Measurements from ENCODE around the gene RASGRF2.

RASGRF2 gene

DNA sequence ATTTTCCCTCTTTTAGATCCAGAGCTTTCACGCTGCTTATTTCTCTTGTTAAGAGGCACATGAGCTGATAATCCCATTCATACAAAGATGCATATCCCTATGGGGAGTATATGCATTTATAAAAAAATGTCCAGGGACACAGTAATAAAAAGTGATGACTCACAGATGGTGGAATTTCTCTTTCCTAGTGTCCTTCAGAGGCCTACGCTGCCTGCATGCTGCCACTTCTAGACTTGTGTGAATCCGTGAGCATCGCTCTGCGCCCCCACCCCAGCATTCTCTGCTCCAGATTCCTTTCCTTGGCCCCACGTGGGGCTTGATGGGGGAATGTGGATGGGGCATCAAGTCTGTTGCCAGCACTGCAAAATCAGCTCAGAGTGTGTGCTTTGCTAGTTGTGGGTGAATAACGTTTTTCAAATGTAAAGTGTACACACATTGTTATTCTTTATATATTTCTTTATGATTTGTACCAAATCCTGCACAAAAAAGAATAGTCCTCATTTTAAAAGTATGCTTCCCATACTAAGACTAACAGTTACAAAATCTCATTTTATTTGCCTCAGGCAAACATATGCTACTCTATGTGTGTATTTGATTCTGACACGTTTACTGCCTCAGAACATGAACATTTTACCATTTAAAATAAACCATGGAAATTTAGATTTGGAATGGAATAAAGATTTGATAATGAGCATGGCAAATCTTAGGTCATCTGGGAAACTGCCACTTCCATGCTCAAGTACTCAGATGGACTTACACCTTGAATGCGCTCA is 22.4 kb upstream of the RASGRF2 start:
- no peak overlapping the region for H3K4me3 ChIP-seq (ENCODE audit: low read depth, low read length)
- TF ChIP-seq, protein P1, sequence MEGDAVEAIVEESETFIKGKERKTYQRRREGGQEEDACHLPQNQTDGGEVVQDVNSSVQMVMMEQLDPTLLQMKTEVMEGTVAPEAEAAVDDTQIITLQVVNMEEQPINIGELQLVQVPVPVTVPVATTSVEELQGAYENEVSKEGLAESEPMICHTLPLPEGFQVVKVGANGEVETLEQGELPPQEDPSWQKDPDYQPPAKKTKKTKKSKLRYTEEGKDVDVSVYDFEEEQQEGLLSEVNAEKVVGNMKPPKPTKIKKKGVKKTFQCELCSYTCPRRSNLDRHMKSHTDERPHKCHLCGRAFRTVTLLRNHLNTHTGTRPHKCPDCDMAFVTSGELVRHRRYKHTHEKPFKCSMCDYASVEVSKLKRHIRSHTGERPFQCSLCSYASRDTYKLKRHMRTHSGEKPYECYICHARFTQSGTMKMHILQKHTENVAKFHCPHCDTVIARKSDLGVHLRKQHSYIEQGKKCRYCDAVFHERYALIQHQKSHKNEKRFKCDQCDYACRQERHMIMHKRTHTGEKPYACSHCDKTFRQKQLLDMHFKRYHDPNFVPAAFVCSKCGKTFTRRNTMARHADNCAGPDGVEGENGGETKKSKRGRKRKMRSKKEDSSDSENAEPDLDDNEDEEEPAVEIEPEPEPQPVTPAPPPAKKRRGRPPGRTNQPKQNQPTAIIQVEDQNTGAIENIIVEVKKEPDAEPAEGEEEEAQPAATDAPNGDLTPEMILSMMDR (IDR thresholded peaks at IDR 0.05; ENCODE audit: low read depth, low read length, missing control alignments), result no peak
- DNase-seq (ENCODE audit: low read depth), result no peak
- in situ Hi-C loops (cut with HindIII; ENCODE audit: low sequenced_read_pairs), result no loop called here

GRCh38 chr5:80941496-80941895 is 18.7 kb upstream of the RASGRF2 start:
- TF ChIP-seq, protein P1 (IDR thresholded peaks at IDR 0.05; ENCODE audit: low read depth, low read length, missing control alignments), result no peak
- in situ Hi-C loops (cut with HindIII; ENCODE audit: low sequenced_read_pairs), result no loop called here
- DNase-seq (ENCODE audit: low read depth), result no peak
- no peak overlapping the region for H3K4me3 ChIP-seq (ENCODE audit: low read depth, low read length)

DNA sequence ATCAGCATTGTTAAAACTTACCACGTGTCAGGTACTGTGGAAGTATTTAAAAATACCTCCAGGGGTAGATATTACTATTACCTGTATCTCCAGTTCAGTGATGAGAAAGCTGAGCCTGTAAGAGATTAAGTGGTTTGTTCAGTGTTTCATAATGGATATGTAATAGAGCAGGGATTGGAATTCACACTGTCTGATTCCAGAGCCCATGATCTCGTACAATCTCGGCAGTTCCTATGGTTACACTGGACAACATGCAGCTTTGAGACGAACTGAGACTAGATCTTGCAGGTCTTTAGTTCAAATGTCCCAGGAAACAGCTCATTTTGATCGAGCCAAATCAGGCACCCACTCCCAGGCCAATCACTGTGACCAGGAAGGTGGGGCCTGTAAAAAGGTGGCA is 8.8 kb upstream of the RASGRF2 start:
- in situ Hi-C loops (cut with HindIII; ENCODE audit: low sequenced_read_pairs), result loop anchor here (10.0 kb wide), 1 partner anchor 63 kb away; no protein-coding TSS in a partner anchor
- TF ChIP-seq, protein P1 (IDR thresholded peaks at IDR 0.05; ENCODE audit: low read depth, low read length, missing control alignments), result no peak
- DNase-seq (ENCODE audit: low read depth), result no peak
- H3K4me3 ChIP-seq (ENCODE audit: low read depth, low read length), result no peak overlapping the region

DNA sequence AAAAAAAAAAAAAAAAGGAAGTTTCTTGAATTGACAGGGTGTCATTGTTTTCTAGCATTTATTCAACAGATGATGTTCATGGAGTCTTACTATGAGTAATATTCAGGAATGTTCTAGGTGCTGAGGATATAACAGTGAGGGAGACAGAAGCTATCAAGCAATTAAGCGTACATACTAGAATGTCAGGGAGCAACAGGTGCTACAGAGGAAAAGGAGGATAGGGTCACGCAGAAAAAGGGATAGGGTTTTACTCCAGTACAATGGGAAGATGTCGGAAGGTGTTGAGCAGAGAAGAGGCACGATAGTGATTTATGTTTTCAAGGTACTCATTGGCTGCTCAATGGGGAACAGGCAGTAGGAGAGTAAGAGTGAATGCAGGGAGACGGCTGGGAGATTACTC is 6.6 kb upstream of the RASGRF2 start:
- no peak overlapping the region for H3K4me3 ChIP-seq (ENCODE audit: low read depth, low read length)
- no peak for DNase-seq (ENCODE audit: low read depth)
- TF ChIP-seq, protein P1 (IDR thresholded peaks at IDR 0.05; ENCODE audit: low read depth, low read length, missing control alignments), result no peak
- in situ Hi-C loops (cut with HindIII; ENCODE audit: low sequenced_read_pairs), result loop anchor here (10.0 kb wide), 1 partner anchor 61 kb away; no protein-coding TSS in a partner anchor

DNA sequence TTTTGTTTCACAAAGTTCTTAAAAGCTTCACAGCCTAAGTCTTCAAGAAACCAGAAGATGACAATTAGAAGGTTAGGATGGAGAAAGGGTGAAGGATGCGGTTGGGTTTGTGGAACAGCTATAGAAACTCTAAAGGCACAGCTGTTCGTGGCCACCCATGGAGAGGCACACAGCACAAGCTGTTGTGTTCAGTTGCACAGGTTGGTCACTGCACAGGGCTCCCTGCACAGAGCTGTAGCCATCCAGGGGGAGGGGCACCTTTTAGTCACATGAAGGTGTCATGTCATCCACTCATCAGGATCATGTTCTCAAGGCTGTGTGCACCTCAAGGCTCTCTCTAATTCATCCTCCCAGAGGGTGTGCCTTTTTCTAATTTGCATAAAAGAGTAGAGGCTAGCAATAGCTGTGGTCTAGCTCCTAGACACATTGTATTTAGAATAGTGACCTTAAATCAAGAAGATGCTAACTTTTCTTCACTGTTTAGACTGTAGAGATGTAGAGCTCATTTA is 5.0 kb upstream of the RASGRF2 start:
- TF ChIP-seq, protein P1 (IDR thresholded peaks at IDR 0.05; ENCODE audit: low read depth, low read length, missing control alignments), result no peak
- H3K4me3 ChIP-seq (ENCODE audit: low read depth, low read length), result no peak overlapping the region
- in situ Hi-C loops (cut with HindIII; ENCODE audit: low sequenced_read_pairs), result loop anchor here (10.0 kb wide), 1 partner anchor 60 kb away; no protein-coding TSS in a partner anchor
- no peak for DNase-seq (ENCODE audit: low read depth)

DNA sequence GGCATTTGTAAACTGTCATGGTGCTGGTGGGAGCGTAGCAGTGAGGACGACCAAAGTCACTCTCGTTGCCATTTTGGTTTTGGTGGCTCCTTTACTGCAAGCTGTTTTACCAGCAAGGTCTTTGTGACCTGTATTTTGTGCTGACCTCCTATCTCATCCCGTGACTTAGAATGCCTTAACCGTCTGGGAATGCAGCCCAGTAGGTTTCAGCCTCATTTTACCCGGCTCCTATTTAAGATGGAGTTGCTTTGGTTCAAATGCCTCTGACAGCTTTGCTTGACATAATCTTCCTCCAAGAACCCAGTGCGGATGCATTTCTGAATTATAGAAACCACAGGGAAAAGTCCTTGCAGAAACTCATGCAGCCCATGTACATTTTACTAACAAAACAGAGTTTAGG is 3.9 kb upstream of the RASGRF2 start:
- in situ Hi-C loops (cut with HindIII; ENCODE audit: low sequenced_read_pairs), result loop anchor here (10.0 kb wide), 1 partner anchor 59 kb away; no protein-coding TSS in a partner anchor
- DNase-seq (ENCODE audit: low read depth), result no peak
- H3K4me3 ChIP-seq (ENCODE audit: low read depth, low read length), result no peak overlapping the region
- TF ChIP-seq, protein P1 (IDR thresholded peaks at IDR 0.05; ENCODE audit: low read depth, low read length, missing control alignments), result no peak
